Subcutaneous adipose tissue (tissue), 4 donors: ENCODE results near the gene NR4A2. TPM values are rescaled to one million over a fixed set of nuclear protein-coding genes. Genes with fewer than 3 reads are reported as not detected.

Experiments used
- total RNA-seq, 4 donors: library from RNA; depleted of rRNA; stranded (reverse); fragments of >200 nt; gene quantifications; one replicate each; pipeline ENCODE4 v1.1.0, GENCODE V29; 2016
- TF ChIP-seq, protein P1 (sequence below): fragments of 450-650 bp; IDR thresholded peaks from one replicate; pipeline ENCODE4 v1.5.1; 2016; ENCODE audit warnings: low read depth, mild to moderate bottlenecking, control low read depth, antibody characterized with exemption, moderate library complexity

Gene NR4A2
- total RNA-seq, 4 donors from 2014 or later: 2.4 to 20.9 (median 8.0) TPM

DNA sequence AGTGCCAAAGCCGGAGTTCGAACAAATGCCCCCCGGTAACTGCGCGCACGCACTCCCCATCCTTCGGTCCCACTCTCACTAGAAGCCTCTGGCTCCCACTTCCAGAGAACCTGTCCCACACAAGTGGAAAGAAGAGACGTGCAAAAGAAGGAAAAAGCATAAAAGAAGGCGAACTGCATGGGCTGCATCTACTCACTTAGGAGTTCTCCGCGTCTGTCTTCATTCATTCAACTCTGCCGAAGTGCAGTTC, 312 bp downstream of the NR4A2 start:
- TF ChIP-seq, protein P1, sequence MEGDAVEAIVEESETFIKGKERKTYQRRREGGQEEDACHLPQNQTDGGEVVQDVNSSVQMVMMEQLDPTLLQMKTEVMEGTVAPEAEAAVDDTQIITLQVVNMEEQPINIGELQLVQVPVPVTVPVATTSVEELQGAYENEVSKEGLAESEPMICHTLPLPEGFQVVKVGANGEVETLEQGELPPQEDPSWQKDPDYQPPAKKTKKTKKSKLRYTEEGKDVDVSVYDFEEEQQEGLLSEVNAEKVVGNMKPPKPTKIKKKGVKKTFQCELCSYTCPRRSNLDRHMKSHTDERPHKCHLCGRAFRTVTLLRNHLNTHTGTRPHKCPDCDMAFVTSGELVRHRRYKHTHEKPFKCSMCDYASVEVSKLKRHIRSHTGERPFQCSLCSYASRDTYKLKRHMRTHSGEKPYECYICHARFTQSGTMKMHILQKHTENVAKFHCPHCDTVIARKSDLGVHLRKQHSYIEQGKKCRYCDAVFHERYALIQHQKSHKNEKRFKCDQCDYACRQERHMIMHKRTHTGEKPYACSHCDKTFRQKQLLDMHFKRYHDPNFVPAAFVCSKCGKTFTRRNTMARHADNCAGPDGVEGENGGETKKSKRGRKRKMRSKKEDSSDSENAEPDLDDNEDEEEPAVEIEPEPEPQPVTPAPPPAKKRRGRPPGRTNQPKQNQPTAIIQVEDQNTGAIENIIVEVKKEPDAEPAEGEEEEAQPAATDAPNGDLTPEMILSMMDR: no peak

DNA sequence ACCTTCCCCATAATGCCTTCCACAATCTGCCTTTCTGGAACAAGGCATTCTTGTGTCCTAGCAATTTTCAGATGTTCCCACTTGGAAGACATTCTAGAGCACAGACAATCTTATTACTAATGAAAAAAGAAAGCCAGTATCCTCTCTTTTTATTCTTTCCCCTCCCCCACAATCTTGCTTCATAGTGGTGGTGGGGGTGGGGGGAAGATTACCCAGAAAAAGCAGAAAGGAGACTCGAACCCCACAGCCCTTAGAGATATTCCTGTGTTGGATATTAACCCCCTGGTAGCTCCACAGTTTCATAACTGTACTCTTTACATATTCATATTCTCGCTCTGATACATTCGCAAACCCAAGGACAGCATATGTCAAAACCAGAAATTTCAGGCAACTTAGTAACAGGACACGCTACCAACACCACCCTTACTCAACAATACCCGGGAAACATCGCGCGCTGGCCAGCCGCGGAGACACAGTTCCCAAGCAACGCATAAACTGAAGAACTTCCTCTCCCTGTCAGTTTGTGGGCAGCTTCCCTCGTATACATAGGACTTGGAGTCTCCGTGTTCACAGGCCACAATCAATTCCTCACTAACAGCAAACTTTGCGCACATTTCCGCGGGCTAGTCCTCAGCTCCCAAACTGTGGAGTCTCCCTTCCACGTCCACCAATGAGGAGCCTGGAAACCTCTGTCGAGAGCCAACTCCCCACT, 793 bp downstream of the NR4A2 start:
- TF ChIP-seq, protein P1: no peak

DNA sequence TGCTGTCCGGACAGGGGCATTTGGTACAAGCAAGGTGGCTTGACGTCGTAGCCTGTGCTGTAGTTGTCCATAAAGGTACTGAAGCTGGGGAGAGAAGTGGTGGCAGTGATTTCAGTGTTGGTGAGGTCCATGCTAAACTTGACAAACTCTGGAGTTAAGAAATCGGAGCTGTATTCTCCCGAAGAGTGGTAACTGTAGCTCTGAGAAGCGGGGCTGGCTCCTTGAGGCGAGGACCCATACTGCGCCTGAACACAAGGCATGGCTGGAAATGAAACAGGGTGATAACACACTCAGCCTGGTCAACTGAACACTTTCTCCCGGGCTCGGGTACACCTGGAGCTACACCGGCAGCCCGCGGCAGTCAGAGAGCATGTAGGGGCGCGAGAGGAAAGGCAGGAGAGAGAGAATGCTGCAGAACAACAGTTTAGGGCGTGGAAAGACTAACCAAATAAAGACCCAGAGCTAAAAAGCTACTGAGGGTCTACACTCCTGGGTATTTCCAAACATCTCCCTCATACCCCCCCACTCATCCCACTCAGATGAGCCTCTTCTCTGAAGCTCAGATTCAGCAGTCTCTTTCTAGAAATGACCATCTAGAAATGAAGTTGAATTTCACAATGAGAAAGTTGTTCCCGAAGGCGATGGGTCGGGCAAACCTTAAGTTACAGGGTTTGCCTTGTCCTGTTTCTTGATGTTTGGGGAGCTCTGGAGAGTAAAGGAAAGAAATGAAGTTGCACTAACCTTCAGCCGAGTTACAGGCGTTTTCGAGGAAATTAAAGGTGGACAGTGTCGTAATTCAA, 2.4 kb downstream of the NR4A2 start:
- TF ChIP-seq, protein P1: no peak

DNA sequence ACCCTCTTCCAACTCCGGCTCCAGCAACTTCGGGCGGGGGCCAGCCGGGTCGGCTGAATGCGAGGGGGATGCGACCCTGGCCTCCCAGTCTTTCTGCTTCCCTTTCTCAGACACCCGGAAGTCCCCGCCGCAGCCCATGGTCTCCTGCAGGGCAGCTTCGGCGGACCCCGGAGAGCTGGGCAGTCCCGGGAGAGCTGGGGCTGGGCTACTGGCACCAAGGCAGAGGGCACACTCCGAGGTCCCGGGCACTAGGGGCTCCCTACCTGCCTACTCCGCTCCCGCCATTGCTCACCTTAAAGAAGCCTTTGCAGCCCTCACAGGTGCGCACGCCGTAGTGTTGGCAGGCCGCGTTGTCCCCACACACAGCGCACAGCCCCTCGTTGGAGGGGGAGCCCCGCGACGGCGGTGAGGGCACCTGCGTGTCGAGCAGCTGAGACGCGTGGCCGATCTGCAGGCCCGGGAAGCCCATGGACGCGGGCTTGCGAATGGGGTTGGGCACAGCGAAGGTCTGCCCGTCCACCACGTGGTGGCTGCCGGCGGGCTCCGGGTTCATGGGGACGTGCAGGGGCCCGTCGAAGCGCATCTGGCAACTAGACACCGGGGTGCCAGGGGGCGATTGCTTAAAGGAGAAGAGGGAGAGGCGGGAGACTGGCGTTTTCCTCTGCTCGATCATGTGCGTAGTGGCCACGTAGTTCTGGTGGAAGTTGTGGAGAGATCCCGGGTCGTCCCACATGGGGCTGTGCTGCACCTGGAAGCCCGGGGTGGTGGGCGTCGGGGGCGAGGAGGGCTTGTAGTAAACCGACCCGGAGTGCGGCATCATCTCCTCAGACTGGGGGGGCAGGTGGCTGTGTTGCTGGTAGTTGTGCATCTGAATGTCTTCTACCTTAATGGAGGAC, 3.2 kb downstream of the NR4A2 start:
- TF ChIP-seq, protein P1: no peak

DNA sequence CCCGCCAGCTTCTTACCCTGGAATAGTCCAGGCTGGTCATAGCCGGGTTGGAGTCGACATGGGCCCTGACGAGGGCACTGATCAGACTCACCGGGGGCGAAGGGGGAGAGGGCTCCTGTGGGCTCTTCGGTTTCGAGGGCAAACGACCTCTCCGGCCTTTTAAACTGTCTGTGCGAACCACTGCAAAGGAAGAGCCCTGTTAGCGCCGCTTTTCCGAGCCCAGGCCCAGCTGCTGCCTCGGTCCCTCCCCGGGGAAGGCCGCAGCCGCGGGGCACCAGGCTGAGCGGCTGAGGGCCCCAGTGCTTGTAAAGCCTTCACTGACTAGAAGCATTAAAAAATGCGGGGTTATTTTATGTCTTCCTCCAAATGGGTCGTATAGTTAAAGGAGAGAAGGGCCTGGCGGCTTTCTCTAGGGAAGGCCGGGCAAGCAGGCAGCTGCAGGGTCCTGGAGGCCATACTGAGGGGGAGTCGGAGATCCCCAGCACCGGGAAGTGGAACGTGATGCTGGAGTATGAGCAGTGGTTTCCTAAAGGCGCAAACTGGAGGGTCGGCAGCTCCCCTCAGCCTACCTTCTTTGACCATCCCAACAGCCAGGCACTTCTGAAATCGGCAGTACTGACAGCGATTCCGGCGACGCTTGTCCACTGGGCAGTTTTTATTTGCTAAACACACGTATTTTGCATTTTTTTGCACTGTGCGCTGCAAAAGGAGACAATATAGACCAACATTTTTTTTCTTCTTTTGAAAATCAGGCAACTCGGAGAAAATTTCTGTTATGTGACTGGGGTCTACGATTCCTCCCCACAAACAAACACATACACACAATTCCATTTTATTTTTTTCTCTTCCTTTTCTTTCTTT, 4.5 kb downstream of the NR4A2 start:
- TF ChIP-seq, protein P1: no peak

DNA sequence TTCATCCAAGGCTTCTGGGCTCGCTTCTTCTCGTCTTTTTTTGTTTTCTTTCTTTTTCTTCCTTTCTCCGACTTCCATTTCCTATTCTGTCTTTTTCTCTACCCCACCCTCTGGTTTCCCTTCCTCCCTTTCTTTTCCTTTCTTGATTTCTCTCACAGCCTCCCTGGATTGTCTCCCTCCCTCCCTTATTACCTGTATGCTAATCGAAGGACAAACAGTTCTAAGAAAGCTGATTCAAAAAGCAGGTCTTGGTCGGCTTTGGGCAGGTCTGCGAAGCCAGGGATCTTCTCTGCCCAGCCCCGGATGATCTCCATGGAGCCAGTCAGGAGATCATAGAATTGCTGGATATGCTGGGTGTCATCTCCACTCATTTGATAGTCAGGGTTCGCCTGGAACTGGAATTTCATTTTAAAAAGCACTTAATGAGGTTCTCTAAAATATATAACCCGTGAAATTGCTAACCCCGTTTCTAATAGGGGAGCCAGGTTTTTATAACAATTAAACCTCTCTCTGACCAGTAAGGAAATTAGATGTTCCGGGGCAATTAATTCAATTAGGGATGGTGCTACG, 5.9 kb downstream of the NR4A2 start:
- TF ChIP-seq, protein P1: no peak
